ENCODE measurements around the gene TRPM3.

TRPM3 gene

DNA sequence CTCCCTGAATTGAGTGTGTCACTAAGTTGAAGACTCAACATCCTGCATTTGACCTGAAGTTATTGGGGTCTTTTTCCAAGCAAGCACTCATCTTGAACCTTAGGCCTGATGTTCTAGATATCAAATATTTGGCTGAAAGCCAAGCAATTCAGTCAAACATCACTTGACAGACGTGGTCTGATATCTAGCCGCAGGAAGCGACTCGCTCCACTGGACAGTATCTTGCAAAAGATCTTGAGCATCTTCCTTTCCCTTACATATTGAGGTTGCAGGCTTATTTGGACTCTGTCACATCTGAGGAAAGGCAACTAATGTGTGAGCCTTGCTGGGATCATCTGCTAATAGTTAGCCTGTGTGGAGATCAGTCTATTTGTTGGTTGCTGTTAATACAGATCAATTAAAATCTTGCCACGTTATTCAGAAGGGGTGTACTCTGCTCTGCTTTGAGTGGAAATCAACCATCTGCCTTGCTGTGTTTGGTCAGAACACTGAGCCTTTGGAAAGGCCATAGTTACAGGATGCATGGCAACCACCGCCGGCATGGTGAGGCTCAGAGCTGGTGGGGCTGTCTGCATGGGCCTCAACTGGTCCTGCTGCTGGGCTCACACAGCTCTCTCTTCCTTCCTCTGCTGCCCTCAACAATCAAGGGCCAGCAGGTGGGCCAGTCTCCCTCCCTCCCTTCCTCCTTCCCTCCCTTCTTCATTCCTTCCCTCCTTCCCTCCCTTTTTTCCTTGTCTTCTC lies 540.0 kb downstream of the TRPM3 start:
- TF ChIP-seq CTCF (IDR thresholded peaks at IDR 0.05), result no peak

DNA sequence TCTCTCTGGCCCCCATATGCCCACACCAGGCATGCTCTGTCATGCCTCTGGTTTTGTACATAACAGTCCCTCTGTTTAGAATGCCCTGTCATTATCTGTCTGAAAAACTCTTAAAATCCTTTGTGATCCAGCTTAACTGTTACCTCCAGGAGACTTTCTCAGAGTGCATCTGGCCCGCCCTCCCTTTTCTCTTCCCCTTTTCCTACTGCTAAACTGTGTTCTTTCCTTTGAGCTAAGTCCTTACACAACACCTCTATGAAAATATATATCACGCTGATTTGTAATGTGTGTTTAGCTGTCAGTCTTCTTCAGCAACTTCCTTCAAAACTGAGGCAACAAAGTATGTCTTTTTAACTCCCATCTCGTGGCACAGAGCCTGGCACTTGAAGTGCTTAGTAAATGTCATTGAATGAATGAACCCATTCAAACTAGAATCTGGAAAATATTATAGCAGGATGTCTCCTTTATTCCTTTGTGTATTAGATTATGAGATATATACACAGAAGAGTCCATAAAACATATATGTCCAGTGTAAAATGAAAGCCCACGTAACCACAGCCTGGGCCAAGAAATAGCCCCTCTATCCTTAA lies 540.7 kb downstream of the TRPM3 start:
- TF ChIP-seq CTCF (IDR thresholded peaks at IDR 0.05), result no peak

- TF ChIP-seq CTCF (IDR thresholded peaks at IDR 0.05), result no peak
These were observed 541.7 kb downstream of the TRPM3 start for GRCh38 chr9:70579686-70580085.

DNA sequence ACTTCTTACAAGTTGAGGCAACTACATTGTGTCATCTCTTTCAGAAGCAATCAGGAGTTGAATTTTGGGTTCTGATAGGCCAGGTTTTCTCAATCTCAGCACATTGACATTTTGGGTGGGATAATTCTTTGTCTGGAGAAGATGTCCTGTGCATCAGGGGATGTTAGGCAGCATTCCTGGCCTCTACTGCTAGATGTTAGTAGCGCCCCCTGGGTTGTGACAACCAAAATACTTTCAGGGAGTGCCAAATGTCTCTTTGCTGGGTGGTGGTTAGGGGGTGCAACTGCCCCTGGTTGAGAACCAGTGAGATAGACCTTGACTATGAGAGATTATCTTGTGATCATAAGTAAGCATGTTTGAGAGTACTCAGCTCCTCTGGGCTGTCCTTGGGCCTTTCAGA lies 542.7 kb downstream of the TRPM3 start:
- no peak for TF ChIP-seq CTCF (IDR thresholded peaks at IDR 0.05)

GRCh38 chr9:70577671-70578070 lies 543.8 kb downstream of the TRPM3 start:
- no peak for TF ChIP-seq CTCF (IDR thresholded peaks at IDR 0.05)

GRCh38 chr9:70576116-70576515 lies 545.3 kb downstream of the TRPM3 start:
- TF ChIP-seq CTCF (IDR thresholded peaks at IDR 0.05), result no peak

DNA sequence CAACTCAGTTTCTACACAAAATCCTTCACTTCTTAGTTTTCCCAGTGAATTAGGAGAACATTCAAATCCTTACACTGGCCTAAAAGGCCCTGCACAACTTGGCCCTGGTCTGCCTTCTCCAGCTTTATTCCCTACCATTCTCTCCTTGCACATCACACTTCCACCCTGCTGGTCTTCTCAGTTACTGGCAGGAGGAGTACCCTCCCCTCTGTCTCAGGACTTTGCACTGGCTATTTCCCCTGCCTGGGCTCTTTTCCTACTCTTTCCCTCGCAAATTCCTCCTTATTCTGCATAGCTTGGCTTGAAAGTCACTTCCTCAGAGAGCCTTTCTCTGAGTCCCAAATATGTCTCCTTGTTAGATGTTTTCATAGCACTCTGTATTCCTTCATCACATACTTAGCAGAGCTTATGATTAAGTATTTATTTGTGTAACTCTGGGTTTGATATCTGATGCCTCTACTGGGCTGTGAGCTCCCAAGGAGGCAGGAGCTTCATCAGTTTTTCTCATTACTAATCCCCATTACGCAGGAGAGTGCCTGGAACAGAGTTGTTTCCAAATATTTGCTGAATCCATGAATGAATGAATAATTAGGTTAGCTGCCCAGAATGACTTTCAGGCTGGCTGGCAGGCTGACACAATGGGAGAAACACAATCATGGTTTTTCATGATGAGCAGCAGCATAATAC lies 547.1 kb downstream of the TRPM3 start:
- no peak for TF ChIP-seq CTCF (IDR thresholded peaks at IDR 0.05)

All from LNCAP (cell line).